Measurements from ENCODE around the gene STRN. TPM values are rescaled to one million over a fixed set of nuclear protein-coding genes. Genes with fewer than 3 reads are reported as not detected.

The STRN gene
- total RNA-seq, 1 experiment from 2014 or later, result 17.4 TPM

- Histone ChIP-seq H3K27me3 (ENCODE audit: control insufficient read depth, insufficient read depth, low read length) (no peaks in the 10 kb centered on the region), H3K36me3 (replicated peaks; ENCODE audit: control insufficient read depth, insufficient read depth, low read length) (no peaks in the 10 kb centered on the region), H3K4me3 (ENCODE audit: insufficient read depth, low read depth, low read length) (no peak overlapping the region)
- DNase-seq, result no peak
Measured at GRCh38 chr2:36975306-36975705, 9.0 kb upstream of the STRN start.

- Histone ChIP-seq H3K36me3 (replicated peaks; ENCODE audit: control insufficient read depth, insufficient read depth, low read length) (no peaks in the 10 kb centered on the region), H3K4me3 (ENCODE audit: insufficient read depth, low read depth, low read length) (no peak overlapping the region), H3K27me3 (ENCODE audit: control insufficient read depth, insufficient read depth, low read length) (no peaks in the 10 kb centered on the region)
Measured at GRCh38 chr2:36973320-36973719, 7.0 kb upstream of the STRN start.

GRCh38 chr2:36971990-36972389 lies 5.7 kb upstream of the STRN start:
- Histone ChIP-seq H3K36me3 (replicated peaks; ENCODE audit: control insufficient read depth, insufficient read depth, low read length) (no peaks in the 10 kb centered on the region), H3K27me3 (ENCODE audit: control insufficient read depth, insufficient read depth, low read length) (no peaks in the 10 kb centered on the region), H3K4me3 (ENCODE audit: insufficient read depth, low read depth, low read length) (no peak overlapping the region)
- no peak for DNase-seq

More at GRCh38 chr2:36973320-36973719, 7.0 kb upstream of the STRN start:
- no peak for DNase-seq

GRCh38 chr2:36967236-36967876 lies 1.0 kb upstream of the STRN start:
- H3K36me3 ChIP-seq (replicated peaks; ENCODE audit: control insufficient read depth, insufficient read depth, low read length), result no peaks in the 10 kb centered on the region
- no peaks in the 10 kb centered on the region for H3K27me3 ChIP-seq (ENCODE audit: control insufficient read depth, insufficient read depth, low read length)
- DNase-seq, result no peak
- H3K4me3 ChIP-seq (ENCODE audit: insufficient read depth, low read depth, low read length), result peak overlapping the region; percentile 60

GRCh38 chr2:36965751-36966369 lies 476 bp downstream of the STRN start:
- peak; percentile 92 for DNase-seq
- Histone ChIP-seq H3K36me3 (replicated peaks; ENCODE audit: control insufficient read depth, insufficient read depth, low read length) (no peaks in the 10 kb centered on the region), H3K27me3 (ENCODE audit: control insufficient read depth, insufficient read depth, low read length) (no peaks in the 10 kb centered on the region), H3K4me3 (ENCODE audit: insufficient read depth, low read depth, low read length) (peak overlapping the region; percentile 73)

GRCh38 chr2:36965206-36965605 lies 1.1 kb downstream of the STRN start:
- DNase-seq, result no peak
- Histone ChIP-seq H3K4me3 (ENCODE audit: insufficient read depth, low read depth, low read length) (peak overlapping the region; percentile 73), H3K36me3 (replicated peaks; ENCODE audit: control insufficient read depth, insufficient read depth, low read length) (no peaks in the 10 kb centered on the region), H3K27me3 (ENCODE audit: control insufficient read depth, insufficient read depth, low read length) (no peaks in the 10 kb centered on the region)

- Histone ChIP-seq H3K36me3 (replicated peaks; ENCODE audit: control insufficient read depth, insufficient read depth, low read length) (no peaks in the 10 kb centered on the region), H3K27me3 (ENCODE audit: control insufficient read depth, insufficient read depth, low read length) (no peaks in the 10 kb centered on the region), H3K4me3 (ENCODE audit: insufficient read depth, low read depth, low read length) (no peak overlapping the region)
- no peak for DNase-seq
Measured at GRCh38 chr2:36964496-36965058, 1.8 kb downstream of the STRN start.

- DNase-seq, result no peak
- Histone ChIP-seq H3K36me3 (replicated peaks; ENCODE audit: control insufficient read depth, insufficient read depth, low read length) (no peaks in the 10 kb centered on the region), H3K4me3 (ENCODE audit: insufficient read depth, low read depth, low read length) (no peak overlapping the region), H3K27me3 (ENCODE audit: control insufficient read depth, insufficient read depth, low read length) (no peaks in the 10 kb centered on the region)
Measured at GRCh38 chr2:36963734-36964133, 2.6 kb downstream of the STRN start.

- H3K4me3 ChIP-seq (ENCODE audit: insufficient read depth, low read depth, low read length), result no peak overlapping the region
- H3K27me3 ChIP-seq (ENCODE audit: control insufficient read depth, insufficient read depth, low read length), result no peaks in the 10 kb centered on the region
- H3K36me3 ChIP-seq (replicated peaks; ENCODE audit: control insufficient read depth, insufficient read depth, low read length), result no peaks in the 10 kb centered on the region
- peak; percentile 16 for DNase-seq
Measured at GRCh38 chr2:36963106-36963505, 3.2 kb downstream of the STRN start.

- no peak for DNase-seq
- Histone ChIP-seq H3K4me3 (ENCODE audit: insufficient read depth, low read depth, low read length) (no peak overlapping the region), H3K36me3 (replicated peaks; ENCODE audit: control insufficient read depth, insufficient read depth, low read length) (no peaks in the 10 kb centered on the region), H3K27me3 (ENCODE audit: control insufficient read depth, insufficient read depth, low read length) (no peaks in the 10 kb centered on the region)
Measured at GRCh38 chr2:36960773-36961172, 5.6 kb downstream of the STRN start.

GRCh38 chr2:36960005-36960675 lies 6.2 kb downstream of the STRN start:
- Histone ChIP-seq H3K27me3 (ENCODE audit: control insufficient read depth, insufficient read depth, low read length) (no peaks in the 10 kb centered on the region), H3K36me3 (replicated peaks; ENCODE audit: control insufficient read depth, insufficient read depth, low read length) (no peaks in the 10 kb centered on the region), H3K4me3 (ENCODE audit: insufficient read depth, low read depth, low read length) (no peak overlapping the region)
- DNase-seq, result no peak

GRCh38 chr2:36954977-36955607 lies 11.2 kb downstream of the STRN start:
- no peaks in the 10 kb centered on the region for H3K36me3 ChIP-seq (replicated peaks; ENCODE audit: control insufficient read depth, insufficient read depth, low read length)

GRCh38 chr2:36952748-36953197 lies 13.6 kb downstream of the STRN start:
- DNase-seq, result peak; percentile 26
- Histone ChIP-seq H3K4me3 (ENCODE audit: insufficient read depth, low read depth, low read length) (no peak overlapping the region), H3K36me3 (replicated peaks; ENCODE audit: control insufficient read depth, insufficient read depth, low read length) (no peaks in the 10 kb centered on the region), H3K27me3 (ENCODE audit: control insufficient read depth, insufficient read depth, low read length) (no peaks in the 10 kb centered on the region)

More at GRCh38 chr2:36954977-36955607, 11.2 kb downstream of the STRN start:
- H3K4me3 ChIP-seq (ENCODE audit: insufficient read depth, low read depth, low read length), result no peak overlapping the region
- no peaks in the 10 kb centered on the region for H3K27me3 ChIP-seq (ENCODE audit: control insufficient read depth, insufficient read depth, low read length)
- DNase-seq, result no peak

GRCh38 chr2:36951574-36951973 lies 14.8 kb downstream of the STRN start:
- no peak for DNase-seq
- Histone ChIP-seq H3K4me3 (ENCODE audit: insufficient read depth, low read depth, low read length) (no peak overlapping the region), H3K27me3 (ENCODE audit: control insufficient read depth, insufficient read depth, low read length) (no peaks in the 10 kb centered on the region), H3K36me3 (replicated peaks; ENCODE audit: control insufficient read depth, insufficient read depth, low read length) (no peaks in the 10 kb centered on the region)
